ENCODE data around the gene LRRTM1.

The LRRTM1 gene

DNA sequence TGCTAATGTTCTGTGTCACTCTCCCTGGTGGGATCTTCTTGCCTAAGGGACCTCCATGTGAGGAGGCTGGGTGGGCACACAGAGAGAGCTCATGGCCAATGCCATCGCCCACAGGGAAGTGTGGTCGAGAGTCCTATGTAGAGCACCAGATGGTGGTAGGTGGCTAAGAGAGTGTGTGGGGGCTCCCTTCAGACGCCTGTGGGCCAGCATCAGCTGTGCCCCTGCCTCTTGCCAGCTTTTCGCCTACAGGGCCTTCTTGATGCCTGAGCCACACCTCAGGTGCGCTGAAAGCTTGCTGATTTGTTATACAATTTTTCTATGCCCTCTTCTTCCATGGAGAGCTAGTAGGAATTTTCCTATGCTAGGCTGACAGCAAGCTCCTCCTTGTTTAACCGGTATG is 38.3 kb downstream of the LRRTM1 start:
- Histone ChIP-seq H3K36me3 (ENCODE audit: control insufficient read depth in 2 of 2, insufficient read depth in 1 of 2, low read length in 2 of 2) (no peaks in the 10 kb centered on the region), H3K4me3 (ENCODE audit: low read depth, low read length) (no peak overlapping the region), H3K4me1 (ENCODE audit: control insufficient read depth, insufficient read depth, low read length) (no peaks in the 10 kb centered on the region), H3K9me3 (ENCODE audit: control insufficient read depth, insufficient read depth, low read depth, low read length) (no peaks in the 10 kb centered on the region), H3K27ac (ENCODE audit: extremely low read depth, low read depth, low read length) (no peak overlapping the region)
- TF ChIP-seq KLF9 (tag by site-specific recombination; IDR thresholded peaks at IDR 0.05; ENCODE audit: low read depth) (no peak), ZNF654 (tag by site-specific recombination; IDR thresholded peaks at IDR 0.05; ENCODE audit: low read depth) (no peak), ZNF843 (tag by site-specific recombination; IDR thresholded peaks at IDR 0.05) (no peak)
- TF ChIP-seq, protein P1, sequence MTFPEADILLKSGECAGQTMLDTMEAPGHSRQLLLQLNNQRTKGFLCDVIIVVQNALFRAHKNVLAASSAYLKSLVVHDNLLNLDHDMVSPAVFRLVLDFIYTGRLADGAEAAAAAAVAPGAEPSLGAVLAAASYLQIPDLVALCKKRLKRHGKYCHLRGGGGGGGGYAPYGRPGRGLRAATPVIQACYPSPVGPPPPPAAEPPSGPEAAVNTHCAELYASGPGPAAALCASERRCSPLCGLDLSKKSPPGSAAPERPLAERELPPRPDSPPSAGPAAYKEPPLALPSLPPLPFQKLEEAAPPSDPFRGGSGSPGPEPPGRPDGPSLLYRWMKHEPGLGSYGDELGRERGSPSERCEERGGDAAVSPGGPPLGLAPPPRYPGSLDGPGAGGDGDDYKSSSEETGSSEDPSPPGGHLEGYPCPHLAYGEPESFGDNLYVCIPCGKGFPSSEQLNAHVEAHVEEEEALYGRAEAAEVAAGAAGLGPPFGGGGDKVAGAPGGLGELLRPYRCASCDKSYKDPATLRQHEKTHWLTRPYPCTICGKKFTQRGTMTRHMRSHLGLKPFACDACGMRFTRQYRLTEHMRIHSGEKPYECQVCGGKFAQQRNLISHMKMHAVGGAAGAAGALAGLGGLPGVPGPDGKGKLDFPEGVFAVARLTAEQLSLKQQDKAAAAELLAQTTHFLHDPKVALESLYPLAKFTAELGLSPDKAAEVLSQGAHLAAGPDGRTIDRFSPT (tag by site-specific recombination; IDR thresholded peaks at IDR 0.05): no peak
- TF ChIP-seq, protein P2, sequence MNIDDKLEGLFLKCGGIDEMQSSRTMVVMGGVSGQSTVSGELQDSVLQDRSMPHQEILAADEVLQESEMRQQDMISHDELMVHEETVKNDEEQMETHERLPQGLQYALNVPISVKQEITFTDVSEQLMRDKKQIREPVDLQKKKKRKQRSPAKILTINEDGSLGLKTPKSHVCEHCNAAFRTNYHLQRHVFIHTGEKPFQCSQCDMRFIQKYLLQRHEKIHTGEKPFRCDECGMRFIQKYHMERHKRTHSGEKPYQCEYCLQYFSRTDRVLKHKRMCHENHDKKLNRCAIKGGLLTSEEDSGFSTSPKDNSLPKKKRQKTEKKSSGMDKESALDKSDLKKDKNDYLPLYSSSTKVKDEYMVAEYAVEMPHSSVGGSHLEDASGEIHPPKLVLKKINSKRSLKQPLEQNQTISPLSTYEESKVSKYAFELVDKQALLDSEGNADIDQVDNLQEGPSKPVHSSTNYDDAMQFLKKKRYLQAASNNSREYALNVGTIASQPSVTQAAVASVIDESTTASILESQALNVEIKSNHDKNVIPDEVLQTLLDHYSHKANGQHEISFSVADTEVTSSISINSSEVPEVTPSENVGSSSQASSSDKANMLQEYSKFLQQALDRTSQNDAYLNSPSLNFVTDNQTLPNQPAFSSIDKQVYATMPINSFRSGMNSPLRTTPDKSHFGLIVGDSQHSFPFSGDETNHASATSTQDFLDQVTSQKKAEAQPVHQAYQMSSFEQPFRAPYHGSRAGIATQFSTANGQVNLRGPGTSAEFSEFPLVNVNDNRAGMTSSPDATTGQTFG (tag by site-specific recombination; IDR thresholded peaks at IDR 0.05; ENCODE audit: borderline replicate concordance): no peak
- TF ChIP-seq, protein P3, sequence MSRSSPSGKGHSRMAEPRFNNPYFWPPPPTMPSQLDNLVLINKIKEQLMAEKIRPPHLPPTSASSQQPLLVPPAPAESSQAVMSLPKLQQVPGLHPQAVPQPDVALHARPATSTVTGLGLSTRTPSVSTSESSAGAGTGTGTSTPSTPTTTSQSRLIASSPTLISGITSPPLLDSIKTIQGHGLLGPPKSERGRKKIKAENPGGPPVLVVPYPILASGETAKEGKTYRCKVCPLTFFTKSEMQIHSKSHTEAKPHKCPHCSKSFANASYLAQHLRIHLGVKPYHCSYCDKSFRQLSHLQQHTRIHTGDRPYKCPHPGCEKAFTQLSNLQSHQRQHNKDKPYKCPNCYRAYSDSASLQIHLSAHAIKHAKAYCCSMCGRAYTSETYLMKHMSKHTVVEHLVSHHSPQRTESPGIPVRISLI (tag by site-specific recombination; IDR thresholded peaks at IDR 0.05): no peak
- CTCF ChIA-PET: interaction anchor here (0.7 kb wide), 1 partner anchor 446 kb away, joined by 3 read pairs; no protein-coding TSS in a partner anchor
- POLR2A ChIA-PET: no interaction called here

DNA sequence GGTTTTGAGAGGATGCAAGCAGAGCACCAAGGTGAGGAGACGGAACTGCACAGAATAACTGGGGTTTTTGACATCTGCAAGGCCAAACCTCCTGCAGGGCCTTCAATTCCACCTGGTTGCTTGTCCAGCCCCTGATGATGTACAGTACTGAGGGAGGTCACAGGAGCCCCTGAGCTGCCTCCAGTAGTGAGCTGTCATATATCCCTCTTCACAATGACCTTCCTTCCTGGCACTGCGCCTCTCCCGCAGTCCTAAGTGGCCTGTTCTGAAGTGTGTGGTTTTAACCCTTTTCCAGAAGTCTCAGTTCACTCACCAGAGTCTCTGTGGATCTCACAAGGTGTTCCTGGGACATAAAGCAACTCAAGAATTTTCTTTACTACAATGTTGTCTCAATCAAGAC is 45.3 kb downstream of the LRRTM1 start:
- H3K4me1 ChIP-seq (ENCODE audit: control insufficient read depth, insufficient read depth, low read length): no peaks in the 10 kb centered on the region
- CTCF ChIA-PET: interaction anchor here (0.7 to 1.5 kb wide), 2 partner anchors 21 to 407 kb away, joined by 3 to 7 read pairs; no protein-coding TSS in a partner anchor

DNA sequence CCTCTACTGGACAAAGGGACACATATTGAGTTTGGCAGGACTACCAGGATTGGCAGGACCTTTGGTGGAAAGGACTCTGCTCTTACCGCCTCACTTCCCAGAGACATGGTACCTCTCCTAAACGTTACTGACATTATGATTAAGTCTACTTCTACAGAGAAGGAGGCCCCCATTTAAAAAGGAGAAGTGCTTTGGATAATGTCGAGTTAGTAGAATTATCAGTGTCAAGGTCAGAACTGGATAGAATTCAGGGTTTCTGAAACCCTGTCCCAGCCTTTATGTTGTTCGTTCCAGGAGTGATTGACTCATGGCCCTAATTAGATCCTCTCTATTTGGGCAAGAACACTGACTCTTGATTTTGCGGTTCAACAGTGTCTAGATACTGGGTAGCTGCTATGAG is 45.8 kb downstream of the LRRTM1 start:
- POLR2A ChIA-PET: no interaction called here
- no peaks in the 10 kb centered on the region for H3K9me3 ChIP-seq (ENCODE audit: control insufficient read depth, insufficient read depth, low read depth, low read length)
- H3K4me3 ChIP-seq (ENCODE audit: low read depth, low read length): no peak overlapping the region
- H3K36me3 ChIP-seq (ENCODE audit: control insufficient read depth in 2 of 2, insufficient read depth in 1 of 2, low read length in 2 of 2): no peaks in the 10 kb centered on the region
- no peak overlapping the region for H3K27ac ChIP-seq (ENCODE audit: extremely low read depth, low read depth, low read length)
- no peak for TF ChIP-seq ZNF544 (tag by site-specific recombination; IDR thresholded peaks at IDR 0.05)
- TF ChIP-seq ZNF133 (tag by site-specific recombination; IDR thresholded peaks at IDR 0.05): no peak
- TF ChIP-seq ZNF658 (tag by site-specific recombination; IDR thresholded peaks at IDR 0.05): no peak
- TF ChIP-seq, protein P4, sequence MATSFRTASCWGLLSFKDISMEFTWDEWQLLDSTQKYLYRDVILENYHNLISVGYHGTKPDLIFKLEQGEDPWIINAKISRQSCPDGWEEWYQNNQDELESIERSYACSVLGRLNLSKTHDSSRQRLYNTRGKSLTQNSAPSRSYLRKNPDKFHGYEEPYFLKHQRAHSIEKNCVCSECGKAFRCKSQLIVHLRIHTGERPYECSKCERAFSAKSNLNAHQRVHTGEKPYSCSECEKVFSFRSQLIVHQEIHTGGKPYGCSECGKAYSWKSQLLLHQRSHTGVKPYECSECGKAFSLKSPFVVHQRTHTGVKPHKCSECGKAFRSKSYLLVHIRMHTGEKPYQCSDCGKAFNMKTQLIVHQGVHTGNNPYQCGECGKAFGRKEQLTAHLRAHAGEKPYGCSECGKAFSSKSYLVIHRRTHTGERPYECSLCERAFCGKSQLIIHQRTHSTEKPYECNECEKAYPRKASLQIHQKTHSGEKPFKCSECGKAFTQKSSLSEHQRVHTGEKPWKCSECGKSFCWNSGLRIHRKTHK (tag by site-specific recombination; IDR thresholded peaks at IDR 0.05): no peak
- TF ChIP-seq, protein P2 (tag by site-specific recombination; IDR thresholded peaks at IDR 0.05; ENCODE audit: borderline replicate concordance): no peak
- no peak for TF ChIP-seq ZNF768 (tag by site-specific recombination; IDR thresholded peaks at IDR 0.05)
- TF ChIP-seq, protein P5, sequence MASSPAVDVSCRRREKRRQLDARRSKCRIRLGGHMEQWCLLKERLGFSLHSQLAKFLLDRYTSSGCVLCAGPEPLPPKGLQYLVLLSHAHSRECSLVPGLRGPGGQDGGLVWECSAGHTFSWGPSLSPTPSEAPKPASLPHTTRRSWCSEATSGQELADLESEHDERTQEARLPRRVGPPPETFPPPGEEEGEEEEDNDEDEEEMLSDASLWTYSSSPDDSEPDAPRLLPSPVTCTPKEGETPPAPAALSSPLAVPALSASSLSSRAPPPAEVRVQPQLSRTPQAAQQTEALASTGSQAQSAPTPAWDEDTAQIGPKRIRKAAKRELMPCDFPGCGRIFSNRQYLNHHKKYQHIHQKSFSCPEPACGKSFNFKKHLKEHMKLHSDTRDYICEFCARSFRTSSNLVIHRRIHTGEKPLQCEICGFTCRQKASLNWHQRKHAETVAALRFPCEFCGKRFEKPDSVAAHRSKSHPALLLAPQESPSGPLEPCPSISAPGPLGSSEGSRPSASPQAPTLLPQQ (tag by site-specific recombination; IDR thresholded peaks at IDR 0.05): no peak
- no peak for TF ChIP-seq ZSCAN23 (tag by site-specific recombination; IDR thresholded peaks at IDR 0.05)
- no peak for TF ChIP-seq ZNF623 (tag by site-specific recombination; IDR thresholded peaks at IDR 0.05)
- no peak for TF ChIP-seq ZNF626 (tag by site-specific recombination; IDR thresholded peaks at IDR 0.05)
- no peak for TF ChIP-seq ZNF501 (tag by site-specific recombination; IDR thresholded peaks at IDR 0.05)
- H3K4me1 ChIP-seq (ENCODE audit: control insufficient read depth, insufficient read depth, low read length): no peaks in the 10 kb centered on the region
- CTCF ChIA-PET: no interaction called here

More for the DNA sequence above, 45.3 kb downstream of the LRRTM1 start:
- Histone ChIP-seq H3K4me3 (ENCODE audit: low read depth, low read length) (no peak overlapping the region), H3K36me3 (ENCODE audit: control insufficient read depth in 2 of 2, insufficient read depth in 1 of 2, low read length in 2 of 2) (no peaks in the 10 kb centered on the region), H3K9me3 (ENCODE audit: control insufficient read depth, insufficient read depth, low read depth, low read length) (no peaks in the 10 kb centered on the region), H3K27ac (ENCODE audit: extremely low read depth, low read depth, low read length) (no peak overlapping the region)
- TF ChIP-seq GLIS1 (tag by site-specific recombination; IDR thresholded peaks at IDR 0.05): no peak
- no peak for TF ChIP-seq ZNF366 (tag by site-specific recombination; conservative IDR thresholded peaks at IDR 0.05)
- TF ChIP-seq, protein P6, sequence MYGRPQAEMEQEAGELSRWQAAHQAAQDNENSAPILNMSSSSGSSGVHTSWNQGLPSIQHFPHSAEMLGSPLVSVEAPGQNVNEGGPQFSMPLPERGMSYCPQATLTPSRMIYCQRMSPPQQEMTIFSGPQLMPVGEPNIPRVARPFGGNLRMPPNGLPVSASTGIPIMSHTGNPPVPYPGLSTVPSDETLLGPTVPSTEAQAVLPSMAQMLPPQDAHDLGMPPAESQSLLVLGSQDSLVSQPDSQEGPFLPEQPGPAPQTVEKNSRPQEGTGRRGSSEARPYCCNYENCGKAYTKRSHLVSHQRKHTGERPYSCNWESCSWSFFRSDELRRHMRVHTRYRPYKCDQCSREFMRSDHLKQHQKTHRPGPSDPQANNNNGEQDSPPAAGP (tag by site-specific recombination; IDR thresholded peaks at IDR 0.05): no peak
- no peak for TF ChIP-seq TCF7L2 (IDR thresholded peaks at IDR 0.05; ENCODE audit: borderline replicate concordance, low read depth, low read length)
- POLR2A ChIA-PET: no interaction called here
